UCSD-AML1 (cell line): ENCODE measurements around the gene MTHFD1.
A peak's percentile ranks its signal among the peaks of the same experiment; 100 is the strongest.

Experiments
- DNase-seq: peaks from one replicate; lab custom pipeline; 2025; ENCODE audit not compliant: unreplicated experiment; lab: John Stamatoyannopoulos, UW

The MTHFD1 gene

DNA sequence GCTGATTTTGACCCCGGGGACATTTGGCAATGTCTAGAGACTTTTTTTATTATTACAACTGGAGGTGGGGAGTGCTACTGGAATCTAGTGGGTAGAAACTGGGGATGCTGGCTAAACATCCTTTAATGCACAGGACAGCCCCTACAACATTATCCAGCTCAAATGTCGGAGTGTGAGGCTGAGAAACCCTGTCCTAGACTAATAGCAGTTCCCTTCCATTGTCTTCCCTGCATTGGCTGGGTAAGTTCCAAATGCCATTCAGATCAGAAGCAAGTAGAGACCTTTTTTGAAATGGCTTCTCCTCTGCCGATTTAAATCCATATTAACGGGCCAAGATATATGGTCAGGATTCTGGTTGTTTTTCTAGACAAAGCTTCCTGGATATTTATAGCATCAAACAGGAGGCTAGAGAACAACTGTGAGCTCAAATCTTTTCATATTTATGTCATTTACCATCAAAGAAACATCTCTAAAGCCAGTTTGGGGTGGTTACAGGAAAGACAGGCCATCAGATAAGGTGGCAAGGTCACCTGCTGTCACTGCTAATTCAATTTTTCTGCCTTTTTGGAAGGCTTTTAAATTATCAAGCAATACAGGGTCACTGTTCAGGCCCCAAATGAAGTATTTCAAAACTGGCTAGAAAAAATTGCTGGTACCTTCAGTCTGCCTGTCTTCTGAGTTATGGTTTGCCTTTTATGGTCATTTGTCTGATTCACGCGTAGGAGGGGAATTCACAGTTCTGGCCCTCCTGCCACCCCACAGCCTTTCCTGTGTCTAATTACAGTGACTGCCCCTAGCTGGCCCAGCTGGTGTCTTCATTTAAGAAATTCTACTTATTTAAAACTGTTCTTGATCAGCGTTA lies 57.1 kb downstream of the MTHFD1 start:
- no peak for DNase-seq

DNA sequence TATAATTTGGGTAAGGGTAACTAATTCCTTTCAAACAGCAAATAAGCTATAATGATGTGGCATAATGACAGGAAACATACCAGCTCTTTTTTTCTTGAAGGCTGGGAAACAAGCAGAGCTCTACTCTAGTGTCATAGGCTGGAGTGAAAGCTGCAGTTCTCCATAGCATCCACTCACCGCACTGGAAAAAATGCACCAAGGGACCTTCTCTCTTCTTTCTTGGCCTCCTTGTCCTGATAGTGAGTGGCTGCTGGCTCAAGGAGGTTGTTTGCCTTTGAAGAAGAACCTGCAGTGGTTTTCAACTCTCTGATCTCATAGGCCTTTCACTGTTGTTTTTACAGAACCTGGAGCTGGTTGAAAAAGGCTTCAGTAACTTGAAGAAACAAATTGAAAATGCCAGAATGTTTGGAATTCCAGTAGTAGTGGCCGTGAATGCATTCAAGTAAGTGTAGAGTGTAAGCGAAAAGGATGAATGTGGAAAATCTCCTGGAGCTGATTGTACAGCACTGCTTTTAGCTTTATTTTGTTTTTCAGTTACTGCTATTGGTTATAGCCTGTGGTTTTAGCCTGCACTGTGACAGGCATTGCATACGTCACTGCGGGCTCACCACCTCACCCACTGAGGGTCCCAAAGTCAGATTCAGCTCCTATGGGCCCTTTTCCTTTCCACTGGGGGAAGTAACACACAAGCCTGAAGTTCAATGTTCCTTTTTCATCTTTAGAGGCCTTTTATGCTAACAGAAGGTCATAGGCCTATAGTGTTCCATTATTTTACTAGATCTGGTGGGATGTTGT lies 59.9 kb downstream of the MTHFD1 start:
- no peak for DNase-seq

DNA sequence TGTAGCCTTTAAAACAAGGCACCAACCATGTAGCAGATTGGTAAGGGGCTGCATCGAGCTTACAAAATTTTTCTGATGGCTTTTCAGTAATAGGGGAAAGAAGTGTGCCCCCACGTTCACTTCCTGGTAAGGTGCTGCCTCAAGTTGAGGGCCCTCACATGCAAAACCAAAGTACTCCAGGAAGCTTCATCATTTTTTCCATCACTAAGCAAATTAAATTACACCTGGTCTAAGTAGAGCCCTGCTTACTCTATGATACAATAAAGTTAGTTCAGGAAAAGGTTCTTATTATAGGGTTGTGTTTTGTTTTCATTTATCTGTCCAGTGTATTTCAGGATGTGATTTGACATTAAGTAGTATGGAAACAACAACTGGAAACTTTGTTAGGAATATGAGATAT lies 62.1 kb downstream of the MTHFD1 start:
- DNase-seq, result no peak

DNA sequence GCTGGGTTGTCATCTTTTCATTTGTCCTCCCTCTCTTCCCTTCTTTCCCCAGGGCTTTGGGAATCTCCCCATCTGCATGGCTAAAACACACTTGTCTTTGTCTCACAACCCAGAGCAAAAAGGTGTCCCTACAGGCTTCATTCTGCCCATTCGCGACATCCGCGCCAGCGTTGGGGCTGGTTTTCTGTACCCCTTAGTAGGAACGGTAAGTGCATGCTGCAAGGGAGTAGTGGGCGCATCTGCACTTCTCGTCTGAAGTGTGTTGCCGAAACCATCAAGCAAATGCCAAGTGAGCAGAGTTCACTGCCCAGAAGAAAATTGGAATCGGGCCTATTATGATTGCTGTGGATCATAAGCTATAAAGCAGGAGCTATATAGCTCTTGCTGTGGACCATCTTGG lies 66.5 kb downstream of the MTHFD1 start:
- DNase-seq, result no peak

DNA sequence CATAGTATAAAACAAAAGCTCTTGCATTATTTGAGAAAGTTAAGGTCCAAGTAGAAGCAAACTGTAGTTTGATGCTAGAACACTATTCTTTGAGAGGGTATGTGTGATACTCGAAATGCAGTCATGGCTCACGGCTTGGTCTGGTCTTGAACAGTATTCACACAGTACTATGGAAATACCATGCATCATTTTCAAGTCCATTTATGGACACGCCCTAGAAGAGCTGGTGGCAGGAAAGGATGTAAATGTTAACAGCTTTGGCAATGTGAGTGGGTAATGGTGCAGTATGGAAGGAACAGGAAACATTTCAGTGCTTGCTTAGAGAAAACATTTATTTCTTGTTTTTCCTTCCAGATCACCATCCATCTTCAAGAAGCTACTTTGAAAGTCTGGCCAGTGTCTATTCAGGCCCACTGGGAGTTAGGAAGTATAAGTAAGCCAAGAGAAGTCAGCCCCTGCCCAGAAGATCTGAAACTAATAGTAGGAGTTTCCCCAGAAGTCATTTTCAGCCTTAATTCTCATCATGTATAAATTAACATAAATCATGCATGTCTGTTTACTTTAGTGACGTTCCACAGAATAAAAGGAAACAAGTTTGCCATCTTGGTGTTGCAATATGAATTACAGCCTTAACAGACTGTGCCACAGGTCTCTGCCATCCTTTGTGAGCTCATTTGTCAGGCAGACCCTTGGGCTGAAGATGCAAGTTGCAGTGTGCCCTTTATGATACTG lies 71.4 kb downstream of the MTHFD1 start:
- no peak for DNase-seq

DNA sequence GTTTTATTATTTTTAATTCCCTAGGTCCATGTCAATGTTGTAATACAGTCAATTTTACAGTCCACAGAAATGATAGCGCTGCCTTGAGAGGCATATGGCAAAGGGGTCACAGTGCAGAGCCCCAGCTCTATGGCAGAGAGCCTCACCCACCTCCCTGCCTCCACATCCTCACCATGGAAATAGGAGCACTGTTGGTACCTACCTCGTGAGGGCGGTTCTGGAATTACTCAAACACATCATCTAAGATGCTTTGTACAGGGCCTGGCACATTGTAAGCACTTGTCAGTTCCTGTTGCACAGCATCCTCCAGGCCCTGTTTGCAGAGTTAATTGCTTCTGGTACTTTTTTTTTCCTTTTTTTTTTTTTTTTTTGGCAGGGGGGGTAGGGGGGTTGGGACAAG lies 73.1 kb downstream of the MTHFD1 start:
- no peak for DNase-seq

DNA sequence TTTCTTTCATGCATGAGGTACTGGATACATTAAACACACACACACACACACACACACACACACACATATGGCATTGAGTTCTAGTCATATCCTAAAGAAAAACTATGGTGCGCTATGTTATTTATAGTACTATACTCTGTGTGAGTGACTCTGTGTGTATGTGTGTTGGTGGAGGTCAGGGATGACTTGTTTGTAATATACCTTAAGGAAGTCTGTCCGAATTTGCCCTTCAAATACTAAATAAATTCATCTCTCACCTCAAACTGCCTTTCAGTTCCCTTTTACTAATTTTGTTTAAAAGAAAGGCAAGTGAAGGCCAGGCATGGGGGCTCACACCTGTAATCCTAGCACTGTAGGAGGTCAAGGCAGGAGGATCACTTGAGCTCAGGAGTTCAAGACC lies 75.0 kb downstream of the MTHFD1 start:
- DNase-seq, result no peak

DNA sequence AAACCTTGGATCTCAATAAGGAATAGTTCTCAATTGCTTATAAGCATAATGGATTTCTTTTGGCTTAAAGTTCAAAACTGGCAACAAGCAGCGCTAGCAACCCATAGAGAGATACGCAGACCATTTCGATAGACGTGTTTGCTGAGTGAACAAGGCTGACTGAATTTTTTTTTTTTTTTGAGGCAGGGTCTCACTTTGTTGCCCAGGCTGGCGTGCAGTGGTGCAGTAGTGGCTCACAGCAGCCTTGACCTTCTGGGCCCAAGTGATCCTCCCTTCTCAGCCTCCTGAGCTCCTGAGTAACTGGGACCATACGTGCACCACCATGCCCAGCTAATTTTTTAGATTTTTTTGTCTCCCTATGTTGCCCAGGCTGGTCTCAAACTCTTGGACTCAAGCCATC lies 75.7 kb downstream of the MTHFD1 start:
- no peak for DNase-seq

DNA sequence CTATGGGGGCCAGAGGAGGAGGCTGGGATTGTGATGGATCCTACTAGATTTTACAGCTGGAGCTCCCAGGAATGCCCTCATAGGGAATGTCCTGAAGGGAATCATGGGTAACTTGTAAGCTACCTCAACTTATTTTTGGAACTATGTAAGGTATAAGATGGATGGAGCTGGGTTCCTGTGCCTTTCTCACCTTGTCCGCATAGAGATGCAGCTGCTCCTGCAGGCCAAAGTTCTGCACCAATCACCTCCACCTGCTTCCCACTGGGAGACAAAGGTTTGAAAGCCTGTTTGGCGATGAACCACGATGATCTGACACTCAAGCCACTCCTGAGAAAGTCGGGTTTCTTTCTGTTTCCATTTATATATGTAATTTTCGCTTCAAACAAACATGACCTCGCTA lies 76.5 kb downstream of the MTHFD1 start:
- no peak for DNase-seq

DNA sequence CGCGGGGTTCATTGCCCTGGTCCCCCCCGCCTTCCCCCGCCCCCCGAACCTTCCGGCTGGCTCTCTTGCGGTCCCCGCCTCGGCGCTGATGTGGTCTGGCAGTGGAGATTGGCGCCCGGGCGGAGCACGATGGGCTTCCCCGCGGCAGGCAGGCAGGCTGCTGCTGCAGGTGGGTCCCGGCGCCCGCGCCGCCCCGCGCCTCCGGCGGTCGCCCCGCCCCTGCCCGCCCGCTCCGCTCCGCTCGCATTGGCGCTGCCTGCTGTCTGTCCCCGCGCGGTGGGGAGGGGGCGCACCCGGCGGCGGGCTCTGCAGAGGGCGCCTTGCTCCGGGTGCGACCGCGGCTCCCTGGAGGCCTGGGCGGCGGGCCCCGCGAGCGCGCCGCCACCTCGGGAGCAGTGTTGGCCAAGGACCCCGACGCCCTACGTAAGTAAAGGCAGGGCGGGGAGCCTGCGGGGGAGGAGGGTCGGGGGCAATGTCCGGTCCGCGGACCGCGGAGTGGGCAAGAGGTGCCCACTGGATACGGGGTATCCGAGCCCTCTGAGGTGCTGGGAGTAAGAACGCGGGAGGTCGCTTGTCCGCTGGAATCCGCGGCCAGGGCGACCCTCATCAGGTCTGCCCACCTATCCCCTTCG lies 77.2 kb downstream of the MTHFD1 start, which contains the start of gene AKAP5:
TSS of gene AKAP5 (plus strand) at position 309 of the 632 bp plus-strand sequence. CDS start 2,896 bp downstream, outside the sequence.
- DNase-seq, result peak; percentile 59

DNA sequence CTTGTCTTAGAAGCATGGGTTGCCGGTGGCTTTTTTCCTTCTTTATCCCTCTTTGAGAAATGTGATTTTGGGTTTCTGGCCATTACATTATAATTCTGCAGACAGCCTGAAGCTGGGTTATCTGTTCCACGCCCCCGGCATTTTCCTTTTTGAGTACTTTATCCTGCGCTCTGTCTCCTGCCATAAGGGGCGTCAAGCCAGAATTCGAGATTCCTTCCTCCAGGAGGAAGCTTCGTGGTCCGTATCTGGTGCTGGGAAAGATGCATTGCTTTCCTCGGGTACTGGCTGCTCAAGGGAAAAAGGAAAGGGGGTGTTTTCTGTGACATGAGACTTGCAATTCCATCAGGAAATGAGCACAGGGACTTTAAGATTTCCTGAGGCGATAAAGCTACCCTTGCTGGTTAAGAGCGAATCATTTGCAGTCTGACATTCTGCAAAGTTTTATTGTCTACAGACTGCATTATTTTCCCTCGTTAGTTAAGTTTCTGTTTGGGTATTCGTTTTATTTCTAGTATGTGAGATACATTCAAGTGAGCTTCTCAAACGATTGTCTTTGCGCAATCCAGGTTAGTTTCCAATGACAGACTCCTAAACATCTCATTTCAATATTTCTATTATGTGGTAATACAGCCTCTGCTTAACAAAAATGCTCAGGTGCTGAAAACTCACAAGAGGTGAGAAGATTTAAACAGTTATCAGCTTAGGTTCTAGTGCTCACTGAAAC lies 77.8 kb downstream of the MTHFD1 start:
- DNase-seq, result no peak

DNA sequence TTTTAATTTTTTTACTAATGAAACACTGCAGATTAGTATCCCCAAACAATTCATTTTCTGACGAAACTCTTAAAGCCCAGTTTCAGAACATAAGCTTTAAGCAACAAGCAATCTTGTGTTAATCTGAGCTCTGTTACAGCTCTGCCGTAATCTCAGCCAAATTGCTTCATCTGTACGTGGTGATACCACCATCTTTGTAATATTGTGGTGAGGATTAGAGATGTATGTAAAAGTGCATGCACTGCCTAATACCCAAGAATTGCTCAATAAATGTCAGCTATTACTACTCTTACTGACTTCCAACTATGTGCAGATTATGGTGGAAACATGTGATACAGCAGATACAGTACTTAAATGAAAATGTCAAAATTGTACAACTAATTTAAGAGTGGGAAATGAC lies 78.9 kb downstream of the MTHFD1 start:
- DNase-seq, result no peak

DNA sequence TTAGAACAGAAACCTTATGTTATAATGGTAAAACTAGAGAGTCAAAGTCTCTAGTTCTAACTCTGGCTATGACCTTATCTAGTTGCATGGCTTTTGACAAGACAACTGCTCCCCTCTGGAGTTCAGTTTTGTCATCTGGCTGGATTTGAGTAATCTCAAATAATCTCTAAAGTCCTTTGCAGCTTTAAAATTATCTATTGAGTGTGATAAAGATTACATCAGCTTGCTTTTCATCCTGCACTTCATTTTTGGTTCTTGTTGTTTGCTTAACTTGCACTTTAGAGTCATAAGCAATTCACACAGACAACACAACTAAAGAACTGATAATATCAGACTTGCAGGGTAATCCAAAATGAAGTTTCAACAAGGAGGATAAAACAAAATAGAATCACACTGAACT lies 79.4 kb downstream of the MTHFD1 start:
- DNase-seq, result no peak

DNA sequence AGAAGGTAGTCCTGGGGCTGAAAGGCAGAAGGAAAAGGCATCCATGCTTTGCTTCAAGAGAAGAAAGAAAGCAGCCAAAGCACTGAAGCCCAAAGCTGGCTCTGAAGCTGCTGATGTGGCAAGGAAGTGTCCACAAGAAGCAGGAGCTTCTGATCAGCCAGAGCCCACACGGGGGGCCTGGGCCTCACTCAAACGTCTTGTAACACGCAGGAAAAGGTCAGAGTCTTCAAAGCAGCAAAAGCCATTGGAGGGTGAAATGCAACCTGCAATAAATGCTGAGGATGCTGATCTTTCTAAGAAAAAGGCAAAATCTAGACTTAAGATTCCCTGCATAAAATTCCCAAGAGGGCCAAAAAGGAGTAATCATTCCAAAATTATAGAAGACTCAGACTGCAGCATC lies 80.3 kb downstream of the MTHFD1 start:
- DNase-seq, result no peak

DNA sequence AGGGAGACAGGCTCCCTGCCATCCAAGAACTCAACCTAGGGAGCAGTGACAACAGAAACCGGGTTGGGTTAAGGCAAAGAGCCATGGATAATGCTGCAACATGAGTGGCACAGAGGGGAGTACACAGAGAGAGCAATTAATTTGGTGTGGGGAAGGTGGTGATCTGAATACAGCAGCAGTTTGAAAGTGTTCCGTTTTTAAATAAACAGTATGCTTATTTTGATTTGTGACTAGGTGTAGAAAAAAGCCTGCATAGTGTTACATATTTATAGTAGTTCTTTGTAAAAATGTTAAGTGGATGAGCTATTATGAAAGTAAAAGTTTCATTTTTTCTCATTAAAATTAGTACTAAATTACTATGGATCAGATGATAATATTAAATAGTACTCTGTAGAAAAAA lies 85.9 kb downstream of the MTHFD1 start:
- DNase-seq, result no peak

DNA sequence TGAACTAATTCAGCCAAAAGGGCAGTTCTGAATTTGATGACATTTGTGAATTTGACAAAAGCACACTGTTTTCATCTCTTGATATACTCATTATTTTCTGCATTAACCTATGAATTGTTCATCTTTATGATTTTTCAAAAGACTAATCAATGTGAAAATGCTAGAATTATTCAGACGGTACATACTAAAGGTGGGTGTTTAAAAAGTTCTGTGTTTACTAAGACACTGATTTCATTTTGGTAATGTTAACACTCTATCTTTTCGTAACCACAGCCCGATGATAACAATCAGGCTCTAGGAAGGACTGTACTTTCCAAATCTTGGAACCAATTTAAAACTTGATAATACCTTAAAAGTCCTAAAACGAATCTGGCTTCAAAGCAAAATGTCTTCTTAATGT lies 86.5 kb downstream of the MTHFD1 start:
- DNase-seq, result no peak

DNA sequence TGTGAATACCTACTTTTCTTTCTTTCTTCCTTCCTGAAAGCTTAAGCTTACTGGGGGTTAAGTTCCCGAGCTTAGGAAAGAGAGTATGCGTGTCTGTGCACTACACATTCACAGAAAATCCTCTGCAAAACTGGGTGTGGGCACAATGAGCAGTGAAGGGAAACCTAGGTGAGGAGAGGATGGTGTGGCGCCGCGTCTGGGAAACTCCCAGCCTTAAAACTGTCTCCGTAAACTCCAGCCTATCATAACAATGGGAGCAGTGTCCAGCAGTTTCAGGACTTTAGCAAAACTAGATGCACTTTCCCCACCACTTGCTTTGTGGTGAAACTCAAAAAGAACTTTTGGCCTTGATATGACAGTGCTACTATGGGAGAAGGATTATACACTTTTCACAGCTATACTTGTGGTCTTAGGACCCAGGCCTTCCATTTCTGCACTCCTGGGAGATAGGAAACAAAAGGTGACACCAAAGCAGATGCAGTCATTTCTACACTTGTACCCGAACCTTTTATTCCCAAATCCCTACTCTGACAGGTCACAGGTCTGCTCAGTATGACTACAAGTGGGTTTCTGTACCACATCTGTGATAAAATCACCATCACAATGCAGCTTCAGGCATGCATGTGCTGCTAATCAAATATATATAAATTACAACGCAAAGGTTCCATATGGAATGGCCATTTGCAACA lies 87.6 kb downstream of the MTHFD1 start:
- DNase-seq, result no peak

DNA sequence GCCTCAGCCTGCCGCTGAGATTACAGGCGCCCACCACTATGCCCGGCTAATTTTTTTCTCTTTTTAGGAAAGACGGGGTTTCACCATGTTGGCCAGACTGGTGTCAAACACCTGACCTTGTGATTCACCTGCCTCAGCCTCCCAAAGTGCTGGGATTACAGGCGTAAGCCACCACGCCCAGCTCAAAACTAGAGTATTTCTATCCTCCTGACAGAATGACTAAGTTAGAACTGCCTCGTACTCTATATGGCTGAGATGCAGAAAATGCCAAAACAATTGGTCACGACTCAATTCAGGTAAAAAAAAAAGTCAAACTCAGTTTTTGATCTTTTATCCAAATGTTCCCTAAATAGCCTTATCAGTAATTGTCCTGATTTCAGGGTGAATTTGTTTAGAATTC lies 88.3 kb downstream of the MTHFD1 start:
- no peak for DNase-seq

DNA sequence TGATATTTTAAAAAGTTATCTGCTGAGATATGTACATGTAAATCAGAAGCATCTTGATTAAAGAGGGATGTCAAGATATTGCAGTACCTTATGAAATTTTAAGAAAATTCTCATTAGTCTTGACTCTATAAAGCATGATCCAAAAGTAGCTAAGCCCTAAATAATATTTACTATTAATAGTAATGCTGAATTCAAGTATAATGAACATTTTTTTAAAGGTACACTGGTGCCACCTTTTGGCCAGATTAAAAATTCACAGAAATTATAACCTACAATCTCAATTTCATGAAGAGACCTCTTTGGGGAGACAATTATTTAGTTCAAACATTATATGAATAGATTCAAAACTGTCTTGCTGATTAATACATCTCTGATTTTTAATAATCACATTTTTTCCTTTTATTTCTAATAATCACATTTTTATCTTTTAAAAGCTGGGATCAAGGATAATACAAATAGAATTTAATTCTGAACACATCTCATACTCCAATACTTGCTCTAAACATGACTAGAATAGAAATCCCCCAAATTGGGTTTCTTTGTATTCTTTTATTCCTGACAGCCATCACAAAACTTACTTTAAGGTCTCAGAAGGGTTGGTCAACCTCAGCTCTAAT lies 90.6 kb downstream of the MTHFD1 start:
- DNase-seq, result no peak
